Activated CD8-positive, alpha-beta memory T cell treated with anti-CD3 and anti-CD28 coated beads, Interleukin-2, amount 50 U/mL, for 1 hour (primary cell): Measurements from ENCODE around the gene E2F7.
A peak's percentile ranks its signal among the peaks of the same experiment; 100 is the strongest.

ENCODE experiments used
- DNase-seq: peaks from one replicate; pipeline ENCODE4 v3.0.0-alpha.2; 2020; ENCODE audit errors: extremely low read depth

E2F7 gene

GRCh38 chr12:77013091-77013490 lies 52.3 kb downstream of the E2F7 start:
- DNase-seq, result no peak

- DNase-seq, result peak; percentile 18
Measured at GRCh38 chr12:77010691-77011548, 54.4 kb downstream of the E2F7 start.

- DNase-seq, result no peak
Measured at GRCh38 chr12:77007476-77007875, 57.9 kb downstream of the E2F7 start.

GRCh38 chr12:77005611-77006098 lies 59.7 kb downstream of the E2F7 start:
- DNase-seq, result no peak

GRCh38 chr12:77003914-77004313 lies 61.5 kb downstream of the E2F7 start:
- DNase-seq, result no peak

- no peak for DNase-seq
Measured at GRCh38 chr12:77003246-77003645, 62.1 kb downstream of the E2F7 start.

- DNase-seq, result no peak
Measured at GRCh38 chr12:77002382-77002781, 63.0 kb downstream of the E2F7 start.

GRCh38 chr12:77001276-77001675 lies 64.1 kb downstream of the E2F7 start:
- no peak for DNase-seq

- DNase-seq, result no peak
Measured at GRCh38 chr12:76998908-76999556, 66.3 kb downstream of the E2F7 start.

- no peak for DNase-seq
Measured at GRCh38 chr12:76998386-76998785, 67.0 kb downstream of the E2F7 start.

- no peak for DNase-seq
Measured at GRCh38 chr12:76997011-76997780, 68.2 kb downstream of the E2F7 start.

GRCh38 chr12:76990716-76991115 lies 74.7 kb downstream of the E2F7 start:
- DNase-seq, result no peak

GRCh38 chr12:76984566-76984965 lies 80.8 kb downstream of the E2F7 start:
- DNase-seq, result no peak

GRCh38 chr12:76983420-76983819 lies 81.9 kb downstream of the E2F7 start:
- DNase-seq, result no peak

- no peak for DNase-seq
Measured at GRCh38 chr12:76980196-76980595, 85.2 kb downstream of the E2F7 start.

- no peak for DNase-seq
Measured at GRCh38 chr12:76976777-76977382, 88.5 kb downstream of the E2F7 start.
